ENCODE measurements around the gene LAPTM5.

- TF ChIP-seq CTCF (IDR thresholded peaks at IDR 0.05; ENCODE audit: low read depth, low read length) (no peak), POLR2A (IDR thresholded peaks at IDR 0.05; ENCODE audit: extremely low read depth, insufficient read length) (no peak)
- TF ChIP-seq, protein P1, sequence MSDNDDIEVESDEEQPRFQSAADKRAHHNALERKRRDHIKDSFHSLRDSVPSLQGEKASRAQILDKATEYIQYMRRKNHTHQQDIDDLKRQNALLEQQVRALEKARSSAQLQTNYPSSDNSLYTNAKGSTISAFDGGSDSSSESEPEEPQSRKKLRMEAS (IDR thresholded peaks at IDR 0.05; ENCODE audit: low read depth, low read length), result no peak
These were observed 46.0 kb upstream of the LAPTM5 start for GRCh38 chr1:30803562-30803961.
